ENCODE data around the gene PCDHA5.

PCDHA5 gene

GRCh38 chr5:140870221-140871201 is 49.1 kb downstream of the PCDHA5 start:
- no peak overlapping the region for H3K4me3 ChIP-seq (ENCODE audit: low read depth, low read length)
- TF ChIP-seq, protein P1, sequence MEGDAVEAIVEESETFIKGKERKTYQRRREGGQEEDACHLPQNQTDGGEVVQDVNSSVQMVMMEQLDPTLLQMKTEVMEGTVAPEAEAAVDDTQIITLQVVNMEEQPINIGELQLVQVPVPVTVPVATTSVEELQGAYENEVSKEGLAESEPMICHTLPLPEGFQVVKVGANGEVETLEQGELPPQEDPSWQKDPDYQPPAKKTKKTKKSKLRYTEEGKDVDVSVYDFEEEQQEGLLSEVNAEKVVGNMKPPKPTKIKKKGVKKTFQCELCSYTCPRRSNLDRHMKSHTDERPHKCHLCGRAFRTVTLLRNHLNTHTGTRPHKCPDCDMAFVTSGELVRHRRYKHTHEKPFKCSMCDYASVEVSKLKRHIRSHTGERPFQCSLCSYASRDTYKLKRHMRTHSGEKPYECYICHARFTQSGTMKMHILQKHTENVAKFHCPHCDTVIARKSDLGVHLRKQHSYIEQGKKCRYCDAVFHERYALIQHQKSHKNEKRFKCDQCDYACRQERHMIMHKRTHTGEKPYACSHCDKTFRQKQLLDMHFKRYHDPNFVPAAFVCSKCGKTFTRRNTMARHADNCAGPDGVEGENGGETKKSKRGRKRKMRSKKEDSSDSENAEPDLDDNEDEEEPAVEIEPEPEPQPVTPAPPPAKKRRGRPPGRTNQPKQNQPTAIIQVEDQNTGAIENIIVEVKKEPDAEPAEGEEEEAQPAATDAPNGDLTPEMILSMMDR (IDR thresholded peaks at IDR 0.05; ENCODE audit: low read depth, low read length), result no peak

All from WI38 (cell line).